GM21381 (cell line): ENCODE data around the gene LPCAT4.
A peak's percentile ranks its signal among the peaks of the same experiment; 100 is the strongest.
"Not testable (repeated sequence)": the region's sequence is repeated elsewhere in the genome, so short reads cannot be mapped to it uniquely, and the experiment has no call there.

Experiments
- ATAC-seq: cut with Tn5 transposase; IDR thresholded peaks from one replicate; pipeline ENCODE4 v1.9.1; 2021; ENCODE audit warnings: mild to moderate bottlenecking, moderate library complexity; ENCODE audit not compliant: unreplicated experiment

LPCAT4 gene

GRCh38 chr15:34367101-34368081 is at the start of gene LPCAT4:
Gene LPCAT4, minus strand, starts transcription at chr15:34367196. Its CDS starts 96 bp downstream, at chr15:34367100.
- ATAC-seq, result peak; percentile 75

- ATAC-seq, result not testable (repeated sequence)
These were observed 42.5 kb upstream of the LPCAT4 start for GRCh38 chr15:34409511-34409910.

GRCh38 chr15:34408973-34409372 is 42.0 kb upstream of the LPCAT4 start:
- not testable (repeated sequence) for ATAC-seq

- not testable (repeated sequence) for ATAC-seq
These were observed 36.9 kb upstream of the LPCAT4 start for GRCh38 chr15:34403899-34404298.

- peak; percentile 53 for ATAC-seq
These were observed 36.2 kb upstream of the LPCAT4 start for GRCh38 chr15:34403160-34403598.

- not testable (repeated sequence) for ATAC-seq
These were observed 30.8 kb upstream of the LPCAT4 start for GRCh38 chr15:34397637-34398259.

GRCh38 chr15:34392981-34393380 is 26.0 kb upstream of the LPCAT4 start:
- not testable (repeated sequence) for ATAC-seq

- not testable (repeated sequence) for ATAC-seq
These were observed 22.6 kb upstream of the LPCAT4 start for GRCh38 chr15:34389594-34390086.

GRCh38 chr15:34381829-34382521 is 15.0 kb upstream of the LPCAT4 start:
- ATAC-seq, result not testable (repeated sequence)

- ATAC-seq, result not testable (repeated sequence)
These were observed 13.5 kb upstream of the LPCAT4 start for GRCh38 chr15:34380491-34380890.

GRCh38 chr15:34376856-34377255 is 9.9 kb upstream of the LPCAT4 start:
- no peak for ATAC-seq

- ATAC-seq, result not testable (repeated sequence)
These were observed 8.5 kb upstream of the LPCAT4 start for GRCh38 chr15:34375541-34375940.

GRCh38 chr15:34374816-34375215 is 7.8 kb upstream of the LPCAT4 start:
- no peak for ATAC-seq

- no peak for ATAC-seq
These were observed 7.0 kb upstream of the LPCAT4 start for GRCh38 chr15:34373951-34374350.

- ATAC-seq, result no peak
These were observed 3.6 kb upstream of the LPCAT4 start for GRCh38 chr15:34370643-34371042.

- ATAC-seq, result no peak
These were observed 3.1 kb upstream of the LPCAT4 start for GRCh38 chr15:34370129-34370528.

- no peak for ATAC-seq
These were observed 528 bp downstream of the LPCAT4 start for GRCh38 chr15:34366271-34367065.

GRCh38 chr15:34365836-34366235 is 1.2 kb downstream of the LPCAT4 start:
- no peak for ATAC-seq

- no peak for ATAC-seq
These were observed 1.7 kb downstream of the LPCAT4 start for GRCh38 chr15:34365091-34365825.
